Right lobe of liver (tissue), 6 donors: ENCODE data around the gene SLC8A1. TPM values are rescaled to one million over a fixed set of nuclear protein-coding genes. Genes with fewer than 3 reads are reported as not detected.

Experiments used
- ATAC-seq, 4 donors: fragments of 200-7000 bp; cut with Tn5 transposase; one replicate each; pipeline ENCODE4 v1.9.1; 2020; ENCODE audit warnings: mild to moderate bottlenecking in 4 of 4, moderate library complexity in 4 of 4
- DNase-seq, 3 donors: peaks; one replicate each; pipeline ENCODE4 v3.0.0-alpha.2; 2020
- H3K27ac ChIP-seq, 3 donors: fragments of 200-600 bp; one replicate each; pipeline ENCODE4 v1.8.0; 2022
- H3K27me3 ChIP-seq, 2 donors: fragments of 200-600 bp; one replicate each; pipeline ENCODE4 v1.8.0; 2022
- H3K36me3 ChIP-seq, 4 donors: fragments of 200-600 bp; sonication (generic) in 1 of 4; one replicate each; pipeline versions ENCODE4 v1.5.1 to v1.8.0; 2017 to 2022; ENCODE audit warnings: control low read depth in 1 of 4
- H3K4me1 ChIP-seq, 4 donors: fragments of 200-600 bp; sonication (generic) in 1 of 4; one replicate each; pipeline versions ENCODE4 v1.5.1 to v1.8.0; 2017 to 2022; ENCODE audit warnings: control low read depth in 1 of 4
- H3K4me3 ChIP-seq, 3 donors: fragments of 200-600 bp; one replicate each; pipeline ENCODE4 v1.8.0; 2022
- H3K9me3 ChIP-seq, 4 donors: fragments of 200-600 bp; sonication (generic) in 1 of 4; one replicate each; pipeline versions ENCODE4 v1.5.1 to v1.8.0; 2017 to 2022; ENCODE audit warnings: control low read depth in 1 of 4
- CTCF ChIP-seq, 4 donors: fragments of 200-600 bp in 3 of 4; fragments of 450-650 bp in 1 of 4; IDR thresholded peaks; one replicate each; pipeline versions ENCODE4 v1.5.1 to v1.8.0; 2016 to 2022; ENCODE audit warnings: antibody characterized with exemption in 4 of 4, mild to moderate bottlenecking in 2 of 4
- POLR2A ChIP-seq: fragments of 450-650 bp; IDR thresholded peaks from one replicate; pipeline ENCODE4 v1.6.1; 2017; ENCODE audit warnings: antibody characterized with exemption, mild to moderate bottlenecking
- WGBS: methylation state at CpG from one replicate; pipeline ENCODE4 v1.1.6; 2018; ENCODE audit warnings: low coverage, low lambda C conversion rate; ENCODE audit not compliant: insufficient coverage; ENCODE audit errors: missing lambda C conversion rate; 5-methylcytosine and 5-hydroxymethylcytosine counted together
- intact Hi-C, 2 donors: fragments of 100-400 bp; cut with DNase I; formaldehyde crosslinking; loops; one replicate each; pipeline versions ENCODE4 v1.11.2 to v1.14.1; 2022
- total RNA-seq, 6 experiments: library from RNA; depleted of rRNA in 2 of 6; stranded (reverse); fragments of >200 nt in 2 of 6; fragmentation: NEBNext Ultra II Directional in 3 of 6; extraction: Animal tissue kit (Norgen Biotek cat#: 25700) in 3 of 6; gene quantifications; one replicate each; pipeline versions ENCODE4 v1.1.0 to v1.2.4, GENCODE V29; 2016 to 2023
- donor health status: DM: no; HTN: yes; CAD: no.
- donor health status: DM: no; HTN: no; CAD: no.
- donor health status: DM: no; HTN: no; CAD: no.
- donor health status: DM: no; HTN: yes; CAD: no.
- donor health status: DM: no; HTN: yes; CAD: no.

Gene SLC8A1
- total RNA-seq, 6 experiments from 2014 or later: 3.3 to 12.1 (median 4.9) TPM

DNA sequence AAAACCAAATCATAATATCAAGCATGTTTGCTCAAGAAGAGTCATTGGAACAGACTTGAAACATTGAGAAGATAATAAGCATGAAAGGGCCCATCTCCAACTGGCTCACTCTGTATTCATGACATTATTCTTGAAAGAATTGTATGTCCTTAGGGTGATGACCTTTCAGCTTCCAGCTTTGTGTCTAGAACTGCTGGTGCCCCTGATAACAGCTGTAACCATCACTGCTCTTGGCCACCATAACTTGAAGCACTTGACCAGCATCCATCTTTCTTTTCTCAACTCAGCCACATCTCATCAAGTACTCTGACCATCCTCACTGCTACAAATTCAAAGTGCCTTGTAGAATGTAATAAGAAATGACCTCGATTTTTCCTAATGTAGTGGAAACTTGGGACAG is 289.9 kb downstream of the SLC8A1 start:
- H3K9me3 ChIP-seq: no peaks in the 10 kb centered on the region
- DNase-seq (no peak), ATAC-seq (no peak)
- H3K27me3 ChIP-seq: no peaks in the 10 kb centered on the region
- TF ChIP-seq CTCF (IDR thresholded peaks at IDR 0.05) (no peak), POLR2A (no peak)
- no peaks in the 10 kb centered on the region for H3K36me3 ChIP-seq
- no peak overlapping the region for H3K27ac ChIP-seq
- 32% methylated on average over 1 of the region's 1 CpG for WGBS
- H3K4me1 ChIP-seq: no peaks in the 10 kb centered on the region
- H3K4me3 ChIP-seq: no peak overlapping the region
- intact Hi-C loops: no loop called here

DNA sequence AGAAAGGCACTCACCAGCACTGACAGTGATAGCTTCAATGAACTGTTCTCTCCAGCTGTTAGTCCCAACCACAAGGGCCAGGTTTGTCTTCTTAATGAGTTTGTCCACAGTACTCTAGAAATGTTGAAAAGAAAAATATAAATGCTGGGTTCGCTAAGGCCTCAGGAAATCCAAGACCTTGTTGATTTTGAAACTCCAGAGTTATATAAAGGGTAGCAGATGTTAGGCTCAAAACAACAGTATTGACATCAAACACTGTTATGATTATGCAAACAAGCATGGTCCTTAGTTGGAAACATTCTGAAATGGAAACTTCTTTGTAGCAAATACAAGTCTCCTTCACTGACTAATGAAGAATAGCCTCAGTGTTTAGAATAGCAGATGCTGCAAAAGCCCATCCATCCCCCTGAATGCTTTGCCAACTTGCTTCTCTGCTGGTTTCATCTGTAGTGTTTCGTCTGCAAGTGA is 291.1 kb downstream of the SLC8A1 start:
- Histone ChIP-seq H3K4me1 (no peaks in the 10 kb centered on the region), H3K27me3 (no peaks in the 10 kb centered on the region), H3K4me3 (no peak overlapping the region), H3K36me3 (no peaks in the 10 kb centered on the region), H3K27ac (no peak overlapping the region), H3K9me3 (no peaks in the 10 kb centered on the region)
- WGBS: 28% methylated on average over 2 of the region's 2 CpGs
- TF ChIP-seq CTCF (IDR thresholded peaks at IDR 0.05): no peak
- no peak for TF ChIP-seq POLR2A
- DNase-seq (no peak), ATAC-seq (no peak)
- intact Hi-C loops: no loop called here

DNA sequence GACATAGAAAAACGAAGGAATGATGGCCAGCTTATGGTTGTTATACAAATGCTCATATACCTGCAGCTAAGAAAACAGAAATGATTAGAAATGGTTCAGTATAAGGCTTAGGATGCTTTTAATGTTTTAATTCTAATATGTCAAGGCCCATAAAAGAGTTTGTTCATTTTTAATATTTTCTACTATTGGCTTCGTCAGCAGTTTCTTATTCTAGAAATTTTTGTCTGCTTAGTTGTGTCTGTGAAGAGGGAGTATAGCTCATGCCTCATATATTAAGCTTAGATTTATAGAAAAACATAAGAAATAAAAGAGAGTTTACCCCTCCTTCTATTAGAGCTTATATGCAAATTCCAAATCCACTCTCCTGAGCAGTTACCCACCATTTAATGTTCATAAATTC is 292.6 kb downstream of the SLC8A1 start:
- H3K27ac ChIP-seq: no peak overlapping the region
- DNase-seq: no peak
- no peaks in the 10 kb centered on the region for H3K27me3 ChIP-seq
- no peak overlapping the region for H3K4me3 ChIP-seq
- TF ChIP-seq POLR2A (no peak), CTCF (IDR thresholded peaks at IDR 0.05) (no peak)
- H3K36me3 ChIP-seq: no peaks in the 10 kb centered on the region
- no peaks in the 10 kb centered on the region for H3K9me3 ChIP-seq
- 58% methylated on average over 2 of the region's 2 CpGs for WGBS
- ATAC-seq: no peak
- no peaks in the 10 kb centered on the region for H3K4me1 ChIP-seq
- intact Hi-C loops: no loop called here

DNA sequence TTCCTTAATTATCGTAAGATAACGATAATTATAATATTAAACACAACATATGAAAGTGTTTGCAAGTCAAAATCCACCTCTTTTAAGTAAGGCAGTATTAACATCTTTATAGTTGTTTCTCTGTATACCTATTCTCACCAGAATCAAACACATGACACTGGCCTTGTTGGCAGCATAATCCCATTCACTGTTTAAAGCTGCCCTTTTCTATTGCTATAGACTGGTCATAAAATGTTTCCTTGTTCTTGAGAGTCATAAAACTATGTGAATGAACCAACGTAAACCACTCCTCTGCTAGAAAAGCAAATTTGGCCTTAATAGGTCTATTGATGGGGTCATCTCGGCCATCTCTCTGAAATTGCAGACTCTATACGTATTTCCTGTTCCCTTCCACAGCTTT is 293.1 kb downstream of the SLC8A1 start:
- no peaks in the 10 kb centered on the region for H3K36me3 ChIP-seq
- no peaks in the 10 kb centered on the region for H3K9me3 ChIP-seq
- DNase-seq (no peak), ATAC-seq (no peak)
- 56% methylated on average over 5 of the region's 5 CpGs for WGBS
- no peaks in the 10 kb centered on the region for H3K4me1 ChIP-seq
- H3K27me3 ChIP-seq: no peaks in the 10 kb centered on the region
- TF ChIP-seq POLR2A: no peak
- no peak for TF ChIP-seq CTCF (IDR thresholded peaks at IDR 0.05)
- intact Hi-C loops: no loop called here
- H3K27ac ChIP-seq: no peak overlapping the region
- no peak overlapping the region for H3K4me3 ChIP-seq

DNA sequence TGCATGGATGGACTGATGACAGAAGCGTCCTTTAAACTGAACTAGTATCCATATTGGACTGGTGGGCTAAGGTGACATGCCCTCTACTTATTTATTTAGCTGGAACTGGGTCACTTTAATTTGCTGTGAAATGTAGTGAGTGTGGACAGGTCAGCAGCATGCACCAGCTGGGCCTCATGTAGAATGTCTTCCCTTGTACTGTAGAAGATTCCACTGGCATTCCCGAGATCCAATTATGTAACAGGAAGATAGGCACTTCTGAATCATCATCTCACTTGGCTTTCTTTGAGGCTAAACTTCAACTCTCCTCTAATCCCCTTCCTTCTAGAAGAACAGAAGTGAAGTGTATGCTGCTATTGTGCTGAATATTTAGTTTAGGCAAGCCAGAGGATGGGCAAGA is 296.2 kb downstream of the SLC8A1 start:
- no peaks in the 10 kb centered on the region for H3K27me3 ChIP-seq
- H3K27ac ChIP-seq: no peak overlapping the region
- TF ChIP-seq CTCF (IDR thresholded peaks at IDR 0.05) (no peak), POLR2A (no peak)
- ATAC-seq (no peak), DNase-seq (no peak)
- no peaks in the 10 kb centered on the region for H3K4me1 ChIP-seq
- no peaks in the 10 kb centered on the region for H3K9me3 ChIP-seq
- no peaks in the 10 kb centered on the region for H3K36me3 ChIP-seq
- 30% methylated on average over 2 of the region's 2 CpGs for WGBS
- intact Hi-C loops: no loop called here
- H3K4me3 ChIP-seq: no peak overlapping the region
